Measurements from ENCODE around the gene WNT9A.

Gene WNT9A

DNA sequence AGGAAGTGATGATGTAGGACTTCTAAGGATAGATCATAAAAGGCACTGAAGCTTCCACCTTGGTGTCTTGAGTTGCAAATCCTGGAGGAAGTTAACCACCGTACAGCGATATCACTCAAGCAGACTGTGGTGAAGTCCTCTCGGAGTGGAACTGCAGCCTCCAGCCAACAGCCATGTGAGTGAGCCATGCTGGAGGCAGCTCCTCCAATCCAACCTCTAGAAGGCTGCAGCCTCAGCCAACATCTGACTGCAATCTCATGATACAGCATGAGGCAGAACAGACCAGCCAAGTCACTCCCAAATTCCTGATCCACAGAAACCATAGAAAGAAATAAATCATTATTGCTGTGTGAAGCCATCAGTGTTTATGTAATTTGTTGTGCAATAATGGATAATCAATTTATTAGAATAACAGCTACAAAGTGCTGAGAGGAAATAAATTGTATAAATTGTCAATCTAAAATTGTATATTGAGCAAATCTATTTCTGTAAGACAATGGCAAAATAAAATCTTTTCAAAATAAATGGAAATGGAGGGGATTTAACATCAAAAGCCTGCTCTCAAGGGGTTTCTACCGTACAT lies 67.3 kb downstream of the WNT9A start:
- no peak for TF ChIP-seq CREB1 (IDR thresholded peaks at IDR 0.05; ENCODE audit: low read depth)
- TF ChIP-seq, protein P1, sequence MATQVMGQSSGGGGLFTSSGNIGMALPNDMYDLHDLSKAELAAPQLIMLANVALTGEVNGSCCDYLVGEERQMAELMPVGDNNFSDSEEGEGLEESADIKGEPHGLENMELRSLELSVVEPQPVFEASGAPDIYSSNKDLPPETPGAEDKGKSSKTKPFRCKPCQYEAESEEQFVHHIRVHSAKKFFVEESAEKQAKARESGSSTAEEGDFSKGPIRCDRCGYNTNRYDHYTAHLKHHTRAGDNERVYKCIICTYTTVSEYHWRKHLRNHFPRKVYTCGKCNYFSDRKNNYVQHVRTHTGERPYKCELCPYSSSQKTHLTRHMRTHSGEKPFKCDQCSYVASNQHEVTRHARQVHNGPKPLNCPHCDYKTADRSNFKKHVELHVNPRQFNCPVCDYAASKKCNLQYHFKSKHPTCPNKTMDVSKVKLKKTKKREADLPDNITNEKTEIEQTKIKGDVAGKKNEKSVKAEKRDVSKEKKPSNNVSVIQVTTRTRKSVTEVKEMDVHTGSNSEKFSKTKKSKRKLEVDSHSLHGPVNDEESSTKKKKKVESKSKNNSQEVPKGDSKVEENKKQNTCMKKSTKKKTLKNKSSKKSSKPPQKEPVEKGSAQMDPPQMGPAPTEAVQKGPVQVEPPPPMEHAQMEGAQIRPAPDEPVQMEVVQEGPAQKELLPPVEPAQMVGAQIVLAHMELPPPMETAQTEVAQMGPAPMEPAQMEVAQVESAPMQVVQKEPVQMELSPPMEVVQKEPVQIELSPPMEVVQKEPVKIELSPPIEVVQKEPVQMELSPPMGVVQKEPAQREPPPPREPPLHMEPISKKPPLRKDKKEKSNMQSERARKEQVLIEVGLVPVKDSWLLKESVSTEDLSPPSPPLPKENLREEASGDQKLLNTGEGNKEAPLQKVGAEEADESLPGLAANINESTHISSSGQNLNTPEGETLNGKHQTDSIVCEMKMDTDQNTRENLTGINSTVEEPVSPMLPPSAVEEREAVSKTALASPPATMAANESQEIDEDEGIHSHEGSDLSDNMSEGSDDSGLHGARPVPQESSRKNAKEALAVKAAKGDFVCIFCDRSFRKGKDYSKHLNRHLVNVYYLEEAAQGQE (IDR thresholded peaks at IDR 0.05; ENCODE audit: low read depth), result no peak
- no peak for TF ChIP-seq CEBPB (IDR thresholded peaks at IDR 0.05)
- TF ChIP-seq TAF1 (IDR thresholded peaks at IDR 0.05; ENCODE audit: low read depth), result no peak
- TF ChIP-seq, protein P2, sequence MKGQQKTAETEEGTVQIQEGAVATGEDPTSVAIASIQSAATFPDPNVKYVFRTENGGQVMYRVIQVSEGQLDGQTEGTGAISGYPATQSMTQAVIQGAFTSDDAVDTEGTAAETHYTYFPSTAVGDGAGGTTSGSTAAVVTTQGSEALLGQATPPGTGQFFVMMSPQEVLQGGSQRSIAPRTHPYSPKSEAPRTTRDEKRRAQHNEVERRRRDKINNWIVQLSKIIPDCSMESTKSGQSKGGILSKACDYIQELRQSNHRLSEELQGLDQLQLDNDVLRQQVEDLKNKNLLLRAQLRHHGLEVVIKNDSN (IDR thresholded peaks at IDR 0.05), result no peak
- TF ChIP-seq RAD21 (IDR thresholded peaks at IDR 0.05; ENCODE audit: low read depth), result no peak
- TF ChIP-seq ZBTB7A (IDR thresholded peaks at IDR 0.05; ENCODE audit: low read depth), result no peak
- TF ChIP-seq TCF12 (IDR thresholded peaks at IDR 0.05; ENCODE audit: low read depth), result no peak
- TF ChIP-seq NFIC (IDR thresholded peaks at IDR 0.05), result no peak
- no peak for TF ChIP-seq YY1 (IDR thresholded peaks at IDR 0.05; ENCODE audit: low read depth)
- TF ChIP-seq, protein P3, sequence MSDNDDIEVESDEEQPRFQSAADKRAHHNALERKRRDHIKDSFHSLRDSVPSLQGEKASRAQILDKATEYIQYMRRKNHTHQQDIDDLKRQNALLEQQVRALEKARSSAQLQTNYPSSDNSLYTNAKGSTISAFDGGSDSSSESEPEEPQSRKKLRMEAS (IDR thresholded peaks at IDR 0.05), result no peak
- no peak for TF ChIP-seq EGR1 (IDR thresholded peaks at IDR 0.05)
- TF ChIP-seq FOXM1 (IDR thresholded peaks at IDR 0.05; ENCODE audit: borderline replicate concordance, low read depth), result no peak
- TF ChIP-seq EP300 (IDR thresholded peaks at IDR 0.05; ENCODE audit: borderline replicate concordance), result no peak
- TF ChIP-seq TEAD4 (IDR thresholded peaks at IDR 0.05), result no peak

- TF ChIP-seq NFIC (IDR thresholded peaks at IDR 0.05), result no peak
- TF ChIP-seq, protein P3 (IDR thresholded peaks at IDR 0.05), result no peak
- no peak for TF ChIP-seq TAF1 (IDR thresholded peaks at IDR 0.05; ENCODE audit: low read depth)
- no peak for TF ChIP-seq TEAD4 (IDR thresholded peaks at IDR 0.05)
- TF ChIP-seq EP300 (IDR thresholded peaks at IDR 0.05; ENCODE audit: borderline replicate concordance), result no peak
- TF ChIP-seq, protein P2 (IDR thresholded peaks at IDR 0.05), result no peak
- TF ChIP-seq FOXM1 (IDR thresholded peaks at IDR 0.05; ENCODE audit: borderline replicate concordance, low read depth), result no peak
- TF ChIP-seq CREB1 (IDR thresholded peaks at IDR 0.05; ENCODE audit: low read depth), result no peak
- TF ChIP-seq RAD21 (IDR thresholded peaks at IDR 0.05; ENCODE audit: low read depth), result no peak
- no peak for TF ChIP-seq EGR1 (IDR thresholded peaks at IDR 0.05)
- no peak for TF ChIP-seq YY1 (IDR thresholded peaks at IDR 0.05; ENCODE audit: low read depth)
These were observed 77.4 kb downstream of the WNT9A start for GRCh38 chr1:227870366-227870765.

DNA sequence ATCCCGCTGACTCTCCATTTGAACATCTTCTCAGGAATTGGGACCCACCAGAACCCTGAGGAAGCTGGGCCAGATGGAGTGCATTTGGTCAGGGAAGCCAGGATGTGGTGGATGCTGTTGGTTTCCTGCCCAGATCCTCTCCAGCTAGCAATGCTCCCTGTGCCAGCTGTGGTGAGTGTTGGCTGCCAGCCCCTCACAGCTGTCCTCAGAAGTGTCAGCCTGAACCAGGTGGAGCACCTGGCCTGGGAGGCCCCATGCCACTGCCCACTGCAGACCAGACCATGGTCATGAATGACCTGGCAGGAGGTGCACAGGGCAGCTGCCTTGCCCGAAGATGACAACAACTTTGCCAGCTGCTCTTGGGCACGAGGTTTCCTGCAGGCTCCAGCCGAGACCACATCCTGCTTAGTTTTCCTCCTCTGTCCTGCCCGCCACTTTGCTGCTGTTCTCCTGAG lies 77.9 kb downstream of the WNT9A start:
- TF ChIP-seq NFIC (IDR thresholded peaks at IDR 0.05) (no peak), TEAD4 (IDR thresholded peaks at IDR 0.05) (no peak), FOXM1 (IDR thresholded peaks at IDR 0.05; ENCODE audit: borderline replicate concordance, low read depth) (no peak), CEBPB (IDR thresholded peaks at IDR 0.05) (no peak), TAF1 (IDR thresholded peaks at IDR 0.05; ENCODE audit: low read depth) (no peak), ZBTB7A (IDR thresholded peaks at IDR 0.05; ENCODE audit: low read depth) (no peak), RAD21 (IDR thresholded peaks at IDR 0.05; ENCODE audit: low read depth) (no peak), TCF12 (IDR thresholded peaks at IDR 0.05; ENCODE audit: low read depth) (no peak), YY1 (IDR thresholded peaks at IDR 0.05; ENCODE audit: low read depth) (no peak)
- TF ChIP-seq, protein P1 (IDR thresholded peaks at IDR 0.05; ENCODE audit: low read depth), result no peak
- TF ChIP-seq, protein P2 (IDR thresholded peaks at IDR 0.05), result no peak
- TF ChIP-seq, protein P3 (IDR thresholded peaks at IDR 0.05), result no peak

DNA sequence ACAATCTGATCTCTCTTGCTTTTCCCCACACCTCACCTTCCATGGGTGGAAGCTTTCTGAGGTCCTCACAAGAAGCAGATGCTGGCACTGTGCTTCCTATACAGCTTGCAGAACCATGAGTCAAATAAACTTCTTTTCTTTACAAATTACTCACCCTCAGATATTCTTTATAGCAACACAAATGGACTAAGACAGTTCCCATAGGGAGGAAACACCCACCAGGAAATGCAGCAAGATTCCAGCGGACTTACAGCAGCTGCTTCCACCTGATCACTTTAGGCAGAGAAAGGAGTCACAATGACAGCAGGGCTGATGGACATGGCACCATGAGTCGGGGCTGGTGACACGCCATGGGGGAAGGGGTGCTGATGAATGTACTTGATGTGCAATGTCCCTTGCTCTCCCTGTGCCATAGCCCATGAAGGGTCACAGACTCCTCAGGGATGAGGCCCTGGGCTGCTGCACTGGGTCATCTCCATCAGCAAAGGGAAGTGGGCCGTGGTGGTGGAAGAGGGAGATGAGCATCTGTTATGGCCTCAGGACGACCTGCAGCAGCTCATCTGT lies 78.4 kb downstream of the WNT9A start:
- TF ChIP-seq TEAD4 (IDR thresholded peaks at IDR 0.05), result no peak
- TF ChIP-seq, protein P1 (IDR thresholded peaks at IDR 0.05; ENCODE audit: low read depth), result no peak
- TF ChIP-seq EP300 (IDR thresholded peaks at IDR 0.05; ENCODE audit: borderline replicate concordance), result no peak
- TF ChIP-seq TAF1 (IDR thresholded peaks at IDR 0.05; ENCODE audit: low read depth), result no peak
- no peak for TF ChIP-seq CREB1 (IDR thresholded peaks at IDR 0.05; ENCODE audit: low read depth)
- TF ChIP-seq EGR1 (IDR thresholded peaks at IDR 0.05), result no peak
- TF ChIP-seq, protein P2 (IDR thresholded peaks at IDR 0.05), result no peak
- no peak for TF ChIP-seq NFIC (IDR thresholded peaks at IDR 0.05)
- no peak for TF ChIP-seq YY1 (IDR thresholded peaks at IDR 0.05; ENCODE audit: low read depth)
- no peak for TF ChIP-seq ZBTB7A (IDR thresholded peaks at IDR 0.05; ENCODE audit: low read depth)
- no peak for TF ChIP-seq TCF12 (IDR thresholded peaks at IDR 0.05; ENCODE audit: low read depth)
- TF ChIP-seq FOXM1 (IDR thresholded peaks at IDR 0.05; ENCODE audit: borderline replicate concordance, low read depth), result no peak
- no peak for TF ChIP-seq RAD21 (IDR thresholded peaks at IDR 0.05; ENCODE audit: low read depth)
- TF ChIP-seq, protein P3 (IDR thresholded peaks at IDR 0.05), result no peak
- TF ChIP-seq CEBPB (IDR thresholded peaks at IDR 0.05), result no peak
